Thyroid gland (tissue), 4 donors: Measurements from ENCODE around the gene SEMA3A.

Source experiments
- POLR2A ChIP-seq, 2 donors: fragments of 450-650 bp; IDR thresholded peaks; one replicate each; pipeline ENCODE4 v1.6.1; 2017; ENCODE audit warnings: antibody characterized with exemption in 2 of 2, mild to moderate bottlenecking in 2 of 2, moderate library complexity in 1 of 2
- TF ChIP-seq, protein P1 (sequence below), 6 experiments: fragments of 200-600 bp in 3 of 6; fragments of 450-650 bp in 3 of 6; sonication (generic) in 3 of 6; IDR thresholded peaks; one replicate each; pipeline ENCODE4 v1.5.1; 2016 to 2019; ENCODE audit warnings: antibody characterized with exemption in 6 of 6, mild to moderate bottlenecking in 2 of 6, inconsistent platforms in 1 of 6, moderate library complexity in 1 of 6

- no peak for TF ChIP-seq POLR2A (IDR thresholded peaks at IDR 0.05)
- TF ChIP-seq, protein P1, sequence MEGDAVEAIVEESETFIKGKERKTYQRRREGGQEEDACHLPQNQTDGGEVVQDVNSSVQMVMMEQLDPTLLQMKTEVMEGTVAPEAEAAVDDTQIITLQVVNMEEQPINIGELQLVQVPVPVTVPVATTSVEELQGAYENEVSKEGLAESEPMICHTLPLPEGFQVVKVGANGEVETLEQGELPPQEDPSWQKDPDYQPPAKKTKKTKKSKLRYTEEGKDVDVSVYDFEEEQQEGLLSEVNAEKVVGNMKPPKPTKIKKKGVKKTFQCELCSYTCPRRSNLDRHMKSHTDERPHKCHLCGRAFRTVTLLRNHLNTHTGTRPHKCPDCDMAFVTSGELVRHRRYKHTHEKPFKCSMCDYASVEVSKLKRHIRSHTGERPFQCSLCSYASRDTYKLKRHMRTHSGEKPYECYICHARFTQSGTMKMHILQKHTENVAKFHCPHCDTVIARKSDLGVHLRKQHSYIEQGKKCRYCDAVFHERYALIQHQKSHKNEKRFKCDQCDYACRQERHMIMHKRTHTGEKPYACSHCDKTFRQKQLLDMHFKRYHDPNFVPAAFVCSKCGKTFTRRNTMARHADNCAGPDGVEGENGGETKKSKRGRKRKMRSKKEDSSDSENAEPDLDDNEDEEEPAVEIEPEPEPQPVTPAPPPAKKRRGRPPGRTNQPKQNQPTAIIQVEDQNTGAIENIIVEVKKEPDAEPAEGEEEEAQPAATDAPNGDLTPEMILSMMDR (IDR thresholded peaks at IDR 0.05): no peak
These were observed 166.9 kb downstream of the SEMA3A start for GRCh38 chr7:84027678-84028077.
